Caco-2 (cell line): ENCODE measurements around the gene MAP7D3. TPM values are rescaled to one million over a fixed set of nuclear protein-coding genes. Genes with fewer than 3 reads are reported as not detected.

ENCODE experiments used
- BruUV-seq: library from RNA; stranded (reverse); fragments of 400-500 nt; replicated peaks from 2 replicates; lab custom pipeline; 2021; lab: Mats Ljungman, UMichigan
- CTCF ChIA-PET: fragments of 300-600 bp; sonication (Branson Sonifier 250); formaldehyde crosslinking; loops from one replicate; lab custom pipeline; 2022; ENCODE audit warnings: antibody characterized with exemption; lab: Charles Lee
- POLR2A ChIA-PET: fragments of 300-600 bp; sonication (Branson Sonifier 250); formaldehyde crosslinking; loops from one replicate; lab custom pipeline; 2022; ENCODE audit warnings: antibody characterized with exemption; lab: Charles Lee
- DNase-seq, 2 experiments: peaks; one replicate each; pipeline versions ENCODE4 v3.0.0 to v3.0.0-alpha.2; 2020 to 2022
- H3K27me3 ChIP-seq: replicated peaks from 2 replicates; pipeline ENCODE4 v1.6.0; 2011; ENCODE audit warnings: low read length; ENCODE audit not compliant: control insufficient read depth, insufficient read depth
- H3K36me3 ChIP-seq: 2 replicates; pipeline ENCODE4 v1.5.1; 2011; ENCODE audit warnings: low read length; ENCODE audit not compliant: control insufficient read depth, insufficient read depth
- H3K4me1 ChIP-seq: fragments of 250-450 bp; sonication (Bioruptor Pico); 2 replicates; pipeline ENCODE4 v1.5.1; 2020; ENCODE audit warnings: mild to moderate bottlenecking
- H3K4me3 ChIP-seq: 2 replicates; pipeline ENCODE4 v1.5.1; 2011; ENCODE audit warnings: low read depth, mild to moderate bottlenecking, control low read depth, low read length
- H3K9me3 ChIP-seq: fragments of 250-450 bp; sonication (Bioruptor Pico); 2 replicates; pipeline ENCODE4 v1.5.1; 2020; ENCODE audit warnings: mild to moderate bottlenecking, moderate library complexity
- H3K27ac Mint-ChIP-seq: one replicate; pipeline ENCODE4 v1.8.0; 2022; ENCODE audit warnings: mixed read lengths; ENCODE audit not compliant: unreplicated experiment
- H3K27me3 Mint-ChIP-seq: one replicate; pipeline ENCODE4 v1.8.0; 2022; ENCODE audit warnings: mixed read lengths; ENCODE audit not compliant: insufficient read depth, unreplicated experiment
- H3K36me3 Mint-ChIP-seq: one replicate; pipeline ENCODE4 v1.8.0; 2022; ENCODE audit warnings: mild to moderate bottlenecking, mixed read lengths; ENCODE audit not compliant: insufficient read depth, unreplicated experiment
- H3K4me1 Mint-ChIP-seq: one replicate; pipeline ENCODE4 v1.8.0; 2022; ENCODE audit warnings: low read depth, mixed read lengths; ENCODE audit not compliant: unreplicated experiment
- H3K4me3 Mint-ChIP-seq: one replicate; pipeline ENCODE4 v1.8.0; 2022; ENCODE audit warnings: mild to moderate bottlenecking, moderate library complexity, mixed read lengths; ENCODE audit not compliant: unreplicated experiment
- H3K9me3 Mint-ChIP-seq: one replicate; pipeline ENCODE4 v1.8.0; 2022; ENCODE audit warnings: mixed read lengths; ENCODE audit not compliant: unreplicated experiment
- intact Hi-C: fragments of 100-400 bp; cut with micrococcal nuclease; formaldehyde crosslinking; loops from one replicate; pipeline ENCODE4 v1.10.0; 2022; ENCODE audit not compliant: unreplicated experiment
- total RNA-seq: library from RNA; stranded (reverse); gene quantifications from 2 replicates; pipeline ENCODE4 v1.2.3, GENCODE V29; 2022
- TF ChIP-seq, protein P1 (sequence below), 2 experiments: fragments of 200-600 bp in 1 of 2; IDR thresholded peaks; 1 replicate in 1 of 2; 2 replicates in 1 of 2; pipeline versions ENCODE4 v1.5.1 to v1.8.0; 2011 to 2022; ENCODE audit warnings: antibody characterized with exemption in 1 of 2, control low read depth in 1 of 2, inconsistent platforms in 1 of 2, low read depth in 1 of 2, low read length in 1 of 2, mild to moderate bottlenecking in 1 of 2, moderate library complexity in 1 of 2; ENCODE audit not compliant: insufficient read depth in 1 of 2, severe bottlenecking in 1 of 2, unreplicated experiment in 1 of 2

MAP7D3 gene
- total RNA-seq, 1 experiment from 2014 or later, result 6.0 TPM

DNA sequence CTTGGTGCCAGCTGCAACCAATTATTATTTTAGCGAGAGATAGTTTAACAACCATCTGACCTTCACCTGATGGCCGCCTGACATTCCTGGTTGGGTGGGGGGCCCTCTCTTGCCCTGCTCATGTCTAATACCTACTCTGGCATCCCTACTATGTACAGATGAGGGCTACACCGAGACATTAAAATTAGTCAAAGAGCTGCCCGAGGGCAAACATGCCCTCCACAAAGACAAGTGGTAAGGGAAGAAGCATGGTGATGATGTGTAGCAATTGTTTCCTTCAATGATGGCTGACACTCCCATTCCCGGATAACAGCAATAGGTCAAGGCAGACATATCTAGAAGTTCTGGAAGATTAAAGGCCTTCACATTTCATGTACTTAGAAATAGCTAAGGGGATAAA, 49.6 kb downstream of the MAP7D3 start:
- TF ChIP-seq, protein P1, sequence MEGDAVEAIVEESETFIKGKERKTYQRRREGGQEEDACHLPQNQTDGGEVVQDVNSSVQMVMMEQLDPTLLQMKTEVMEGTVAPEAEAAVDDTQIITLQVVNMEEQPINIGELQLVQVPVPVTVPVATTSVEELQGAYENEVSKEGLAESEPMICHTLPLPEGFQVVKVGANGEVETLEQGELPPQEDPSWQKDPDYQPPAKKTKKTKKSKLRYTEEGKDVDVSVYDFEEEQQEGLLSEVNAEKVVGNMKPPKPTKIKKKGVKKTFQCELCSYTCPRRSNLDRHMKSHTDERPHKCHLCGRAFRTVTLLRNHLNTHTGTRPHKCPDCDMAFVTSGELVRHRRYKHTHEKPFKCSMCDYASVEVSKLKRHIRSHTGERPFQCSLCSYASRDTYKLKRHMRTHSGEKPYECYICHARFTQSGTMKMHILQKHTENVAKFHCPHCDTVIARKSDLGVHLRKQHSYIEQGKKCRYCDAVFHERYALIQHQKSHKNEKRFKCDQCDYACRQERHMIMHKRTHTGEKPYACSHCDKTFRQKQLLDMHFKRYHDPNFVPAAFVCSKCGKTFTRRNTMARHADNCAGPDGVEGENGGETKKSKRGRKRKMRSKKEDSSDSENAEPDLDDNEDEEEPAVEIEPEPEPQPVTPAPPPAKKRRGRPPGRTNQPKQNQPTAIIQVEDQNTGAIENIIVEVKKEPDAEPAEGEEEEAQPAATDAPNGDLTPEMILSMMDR (IDR thresholded peaks at IDR 0.05; ENCODE audit: insufficient read depth in 1 of 2, low read depth in 1 of 2, low read length in 1 of 2, severe bottlenecking in 1 of 2, unreplicated experiment in 1 of 2), result no peak
- intact Hi-C loops, result loop anchor here (10.0 kb wide), 1 partner anchor 63 kb away; no protein-coding TSS in a partner anchor

GRCh38 chrX:136200466-136200865, 50.7 kb downstream of the MAP7D3 start:
- no peaks in the 10 kb centered on the region for H3K36me3 Mint-ChIP-seq
- no TSS peak for BruUV-seq
- H3K27me3 Mint-ChIP-seq, result no peaks in the 10 kb centered on the region
- peak in 1 of 2 experiments; percentile 15 for DNase-seq
- intact Hi-C loops, result loop anchor here (1.0 to 10.0 kb wide), 2 partner anchors 30 to 64 kb away; no protein-coding TSS in a partner anchor
- TF ChIP-seq, protein P1 (IDR thresholded peaks at IDR 0.05; ENCODE audit: insufficient read depth in 1 of 2, low read depth in 1 of 2, low read length in 1 of 2, severe bottlenecking in 1 of 2, unreplicated experiment in 1 of 2), result peak in 1 of 2 experiments; percentile 27
- POLR2A ChIA-PET, result no interaction called here
- CTCF ChIA-PET, result no interaction called here
- no peaks in the 10 kb centered on the region for H3K36me3 ChIP-seq
- no peaks in the 10 kb centered on the region for H3K9me3 Mint-ChIP-seq
- no peaks in the 10 kb centered on the region for H3K4me1 Mint-ChIP-seq
- no peak overlapping the region for H3K4me3 ChIP-seq
- H3K4me1 ChIP-seq, result peaks cover 10% of the 10 kb centered on the region
- H3K9me3 ChIP-seq, result no peaks in the 10 kb centered on the region
- H3K4me3 Mint-ChIP-seq, result no peak overlapping the region
- H3K27me3 ChIP-seq, result no peaks in the 10 kb centered on the region
- no peak overlapping the region for H3K27ac Mint-ChIP-seq

More for the DNA sequence above, 49.6 kb downstream of the MAP7D3 start:
- Histone ChIP-seq H3K27me3 (no peaks in the 10 kb centered on the region), H3K4me1 (peaks cover 10% of the 10 kb centered on the region), H3K36me3 (no peaks in the 10 kb centered on the region), H3K4me3 (no peak overlapping the region), H3K9me3 (no peaks in the 10 kb centered on the region)
- no peaks in the 10 kb centered on the region for H3K27me3 Mint-ChIP-seq
- ChIA-PET POLR2A (no interaction called here), CTCF (interaction anchor here (0.7 kb wide), 1 partner anchor 173 kb away, joined by 3 read pairs; no protein-coding TSS in a partner anchor)
- DNase-seq, result no peak
- H3K4me1 Mint-ChIP-seq, result no peaks in the 10 kb centered on the region
- no peaks in the 10 kb centered on the region for H3K36me3 Mint-ChIP-seq
- no peak overlapping the region for H3K27ac Mint-ChIP-seq
- BruUV-seq, result no TSS peak
- H3K4me3 Mint-ChIP-seq, result no peak overlapping the region
- H3K9me3 Mint-ChIP-seq, result no peaks in the 10 kb centered on the region

- no peaks in the 10 kb centered on the region for H3K36me3 Mint-ChIP-seq
- H3K27me3 Mint-ChIP-seq, result no peaks in the 10 kb centered on the region
- no peaks in the 10 kb centered on the region for H3K9me3 Mint-ChIP-seq
- peaks cover 10% of the 10 kb centered on the region for H3K4me1 ChIP-seq
- ChIA-PET POLR2A (no interaction called here), CTCF (no interaction called here)
- no peak overlapping the region for H3K27ac Mint-ChIP-seq
- no peak for DNase-seq
- no peaks in the 10 kb centered on the region for H3K36me3 ChIP-seq
- H3K4me3 ChIP-seq, result no peak overlapping the region
- BruUV-seq, result no TSS peak
- no peak overlapping the region for H3K4me3 Mint-ChIP-seq
- no peaks in the 10 kb centered on the region for H3K4me1 Mint-ChIP-seq
- no peaks in the 10 kb centered on the region for H3K9me3 ChIP-seq
- TF ChIP-seq, protein P1 (IDR thresholded peaks at IDR 0.05; ENCODE audit: insufficient read depth in 1 of 2, low read depth in 1 of 2, low read length in 1 of 2, severe bottlenecking in 1 of 2, unreplicated experiment in 1 of 2), result no peak
- intact Hi-C loops, result no loop called here
- no peaks in the 10 kb centered on the region for H3K27me3 ChIP-seq
Measured at GRCh38 chrX:136199365-136199764, 51.8 kb downstream of the MAP7D3 start.
